Measurements from ENCODE around the gene CYP39A1. TPM values are rescaled to one million over a fixed set of nuclear protein-coding genes. Genes with fewer than 3 reads are reported as not detected.

The CYP39A1 gene
- total RNA-seq, 1 donor from 2014 or later, result 0.29 TPM

GRCh38 chr6:46645265-46645664 is 7.4 kb downstream of the CYP39A1 start:
- TF ChIP-seq, protein P1, sequence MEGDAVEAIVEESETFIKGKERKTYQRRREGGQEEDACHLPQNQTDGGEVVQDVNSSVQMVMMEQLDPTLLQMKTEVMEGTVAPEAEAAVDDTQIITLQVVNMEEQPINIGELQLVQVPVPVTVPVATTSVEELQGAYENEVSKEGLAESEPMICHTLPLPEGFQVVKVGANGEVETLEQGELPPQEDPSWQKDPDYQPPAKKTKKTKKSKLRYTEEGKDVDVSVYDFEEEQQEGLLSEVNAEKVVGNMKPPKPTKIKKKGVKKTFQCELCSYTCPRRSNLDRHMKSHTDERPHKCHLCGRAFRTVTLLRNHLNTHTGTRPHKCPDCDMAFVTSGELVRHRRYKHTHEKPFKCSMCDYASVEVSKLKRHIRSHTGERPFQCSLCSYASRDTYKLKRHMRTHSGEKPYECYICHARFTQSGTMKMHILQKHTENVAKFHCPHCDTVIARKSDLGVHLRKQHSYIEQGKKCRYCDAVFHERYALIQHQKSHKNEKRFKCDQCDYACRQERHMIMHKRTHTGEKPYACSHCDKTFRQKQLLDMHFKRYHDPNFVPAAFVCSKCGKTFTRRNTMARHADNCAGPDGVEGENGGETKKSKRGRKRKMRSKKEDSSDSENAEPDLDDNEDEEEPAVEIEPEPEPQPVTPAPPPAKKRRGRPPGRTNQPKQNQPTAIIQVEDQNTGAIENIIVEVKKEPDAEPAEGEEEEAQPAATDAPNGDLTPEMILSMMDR (IDR thresholded peaks at IDR 0.05; ENCODE audit: insufficient read depth, low read length, poor library complexity, severe bottlenecking), result no peak
- DNase-seq (ENCODE audit: low read depth), result no peak
- Histone ChIP-seq H3K36me3 (ENCODE audit: control insufficient read depth, insufficient read depth, low read length) (no peaks in the 10 kb centered on the region), H3K27me3 (ENCODE audit: control insufficient read depth, insufficient read depth, low read length) (no peaks in the 10 kb centered on the region), H3K4me3 (ENCODE audit: low read depth, low read length) (no peak overlapping the region)

- Histone ChIP-seq H3K27me3 (ENCODE audit: control insufficient read depth, insufficient read depth, low read length) (no peaks in the 10 kb centered on the region), H3K36me3 (ENCODE audit: control insufficient read depth, insufficient read depth, low read length) (no peaks in the 10 kb centered on the region), H3K4me3 (ENCODE audit: low read depth, low read length) (no peak overlapping the region)
- no peak for DNase-seq (ENCODE audit: low read depth)
- TF ChIP-seq, protein P1 (IDR thresholded peaks at IDR 0.05; ENCODE audit: insufficient read depth, low read length, poor library complexity, severe bottlenecking), result no peak
These were observed 9.5 kb downstream of the CYP39A1 start for GRCh38 chr6:46642928-46643751.

DNA sequence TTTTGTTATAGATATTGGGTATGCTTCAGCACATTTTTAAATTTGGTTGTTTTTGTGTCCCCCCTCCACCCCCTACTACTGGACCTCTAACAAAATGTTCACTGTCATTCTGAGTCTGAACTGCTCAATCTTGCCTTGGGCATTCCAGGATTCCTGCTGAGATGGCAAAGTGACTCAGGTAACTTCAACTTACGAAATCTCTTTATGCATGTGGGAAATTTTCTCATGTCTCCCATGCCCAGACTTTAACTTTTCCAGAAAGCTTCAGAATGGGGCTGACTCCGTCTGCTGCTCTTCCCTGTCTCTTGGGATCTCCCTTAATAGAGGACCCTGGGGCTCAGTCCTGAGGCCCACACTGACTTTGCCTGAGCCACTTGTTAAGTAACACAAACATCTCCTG is 14.0 kb downstream of the CYP39A1 start:
- Histone ChIP-seq H3K36me3 (ENCODE audit: control insufficient read depth, insufficient read depth, low read length) (no peaks in the 10 kb centered on the region), H3K27me3 (ENCODE audit: control insufficient read depth, insufficient read depth, low read length) (no peaks in the 10 kb centered on the region), H3K4me3 (ENCODE audit: low read depth, low read length) (no peak overlapping the region)
- TF ChIP-seq, protein P1 (IDR thresholded peaks at IDR 0.05; ENCODE audit: insufficient read depth, low read length, poor library complexity, severe bottlenecking), result no peak
- no peak for DNase-seq (ENCODE audit: low read depth)

- DNase-seq (ENCODE audit: low read depth), result no peak
- TF ChIP-seq, protein P1 (IDR thresholded peaks at IDR 0.05; ENCODE audit: insufficient read depth, low read length, poor library complexity, severe bottlenecking), result no peak
These were observed 14.7 kb downstream of the CYP39A1 start for GRCh38 chr6:46637933-46638332.

GRCh38 chr6:46637145-46637544 is 15.5 kb downstream of the CYP39A1 start:
- H3K27me3 ChIP-seq (ENCODE audit: control insufficient read depth, insufficient read depth, low read length), result no peaks in the 10 kb centered on the region
- H3K36me3 ChIP-seq (ENCODE audit: control insufficient read depth, insufficient read depth, low read length), result no peaks in the 10 kb centered on the region
- DNase-seq (ENCODE audit: low read depth), result no peak
- H3K4me3 ChIP-seq (ENCODE audit: low read depth, low read length), result no peak overlapping the region
- TF ChIP-seq, protein P1 (IDR thresholded peaks at IDR 0.05; ENCODE audit: insufficient read depth, low read length, poor library complexity, severe bottlenecking), result no peak

More at GRCh38 chr6:46637933-46638332, 14.7 kb downstream of the CYP39A1 start:
- Histone ChIP-seq H3K4me3 (ENCODE audit: low read depth, low read length) (no peak overlapping the region), H3K36me3 (ENCODE audit: control insufficient read depth, insufficient read depth, low read length) (no peaks in the 10 kb centered on the region), H3K27me3 (ENCODE audit: control insufficient read depth, insufficient read depth, low read length) (no peaks in the 10 kb centered on the region)

- no peak for DNase-seq (ENCODE audit: low read depth)
- TF ChIP-seq, protein P1 (IDR thresholded peaks at IDR 0.05; ENCODE audit: insufficient read depth, low read length, poor library complexity, severe bottlenecking), result no peak
- Histone ChIP-seq H3K36me3 (ENCODE audit: control insufficient read depth, insufficient read depth, low read length) (no peaks in the 10 kb centered on the region), H3K4me3 (ENCODE audit: low read depth, low read length) (no peak overlapping the region), H3K27me3 (ENCODE audit: control insufficient read depth, insufficient read depth, low read length) (no peaks in the 10 kb centered on the region)
These were observed 17.2 kb downstream of the CYP39A1 start for GRCh38 chr6:46635462-46635861.

Measured in kidney epithelial cell (primary cell).